T1000 (cell line): ENCODE data around the gene IPCEF1.
"Not testable (repeated sequence)": the region's sequence is repeated elsewhere in the genome, so short reads cannot be mapped to it uniquely, and the experiment has no call there.

ENCODE experiments used
- DNase-seq: peaks from one replicate; lab custom pipeline; 2025; ENCODE audit warnings: mixed read lengths; lab: John Stamatoyannopoulos, UW

Gene IPCEF1

DNA sequence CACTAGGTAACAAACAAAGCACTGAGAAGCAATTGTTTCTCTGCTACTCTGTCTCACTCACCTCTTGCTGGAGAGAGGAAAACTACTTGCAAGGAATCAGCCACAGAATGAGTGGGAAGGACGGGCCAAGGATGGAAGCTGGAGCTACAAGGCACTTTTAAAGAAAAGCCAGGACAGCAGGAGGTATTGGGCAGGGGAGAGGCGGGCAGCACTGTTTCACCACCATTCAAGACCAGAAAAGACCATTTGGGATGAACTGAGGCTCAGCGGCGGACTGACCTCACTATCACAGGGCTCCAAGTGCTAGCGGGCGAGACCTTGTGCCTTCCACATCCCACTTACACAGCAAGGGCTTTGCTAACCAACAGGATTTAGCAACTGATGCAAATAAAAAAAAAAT is 137.4 kb downstream of the IPCEF1 start:
- no peak for DNase-seq

- DNase-seq, result no peak
These were observed 137.8 kb downstream of the IPCEF1 start for GRCh38 chr6:154218787-154219186.

GRCh38 chr6:154218301-154218700 is 138.3 kb downstream of the IPCEF1 start:
- DNase-seq, result no peak

DNA sequence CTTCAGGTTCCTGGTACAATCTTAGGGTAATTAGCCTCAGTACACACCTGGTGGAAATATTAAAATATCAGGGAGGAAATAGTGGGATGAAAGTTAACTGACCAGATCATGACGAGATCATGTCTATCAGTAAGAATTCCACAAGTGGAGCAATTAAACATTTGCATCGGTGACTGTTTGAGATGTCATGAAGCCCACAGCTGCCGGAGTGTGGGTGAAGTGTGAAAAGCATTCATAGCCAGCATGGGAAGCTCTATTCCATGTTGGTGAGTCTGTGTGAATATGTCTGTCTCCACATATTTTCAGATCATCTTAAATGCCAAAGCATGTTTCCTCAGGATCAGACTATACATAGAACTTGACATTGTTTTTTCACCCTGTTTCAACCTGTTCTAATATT is 142.8 kb downstream of the IPCEF1 start:
- no peak for DNase-seq

DNA sequence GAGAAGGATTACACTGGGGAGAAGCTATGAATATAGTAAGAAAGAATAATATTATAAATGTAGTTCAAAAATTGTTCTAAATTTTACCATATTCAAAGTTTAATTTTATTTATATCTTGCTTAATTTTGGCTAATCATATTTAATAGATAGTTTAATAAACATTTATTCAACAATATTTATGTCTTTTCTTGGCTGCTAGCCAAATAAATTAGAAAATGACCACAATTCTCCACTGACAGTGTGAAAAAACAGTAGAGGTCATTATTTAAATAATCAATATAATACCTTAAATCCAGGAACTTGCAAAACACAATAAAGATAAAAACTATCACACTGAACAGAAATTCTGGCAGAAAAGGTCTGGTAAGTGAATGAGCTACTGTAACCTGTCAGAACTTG is 145.9 kb downstream of the IPCEF1 start:
- no peak for DNase-seq

GRCh38 chr6:154209555-154209954 is 147.0 kb downstream of the IPCEF1 start:
- DNase-seq, result no peak

DNA sequence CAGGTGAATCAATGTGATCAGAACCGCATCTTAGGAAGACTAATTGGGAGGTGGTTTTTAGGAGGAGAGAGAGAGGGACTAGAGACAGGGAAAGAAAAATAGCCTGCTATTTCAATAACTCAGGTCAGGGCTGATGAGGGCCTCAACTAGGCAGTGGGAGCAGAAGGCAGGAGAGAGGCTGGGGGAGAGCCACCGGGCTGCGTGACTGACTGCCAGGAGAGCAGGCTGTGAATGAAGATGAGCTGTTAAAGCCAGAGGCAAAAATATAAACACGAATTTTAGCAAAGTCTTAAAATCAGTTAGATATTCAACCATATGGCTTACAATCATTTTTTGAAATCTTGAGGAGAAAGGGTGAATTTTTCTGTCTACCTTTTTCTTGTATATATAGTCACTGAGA is 149.6 kb downstream of the IPCEF1 start:
- no peak for DNase-seq

DNA sequence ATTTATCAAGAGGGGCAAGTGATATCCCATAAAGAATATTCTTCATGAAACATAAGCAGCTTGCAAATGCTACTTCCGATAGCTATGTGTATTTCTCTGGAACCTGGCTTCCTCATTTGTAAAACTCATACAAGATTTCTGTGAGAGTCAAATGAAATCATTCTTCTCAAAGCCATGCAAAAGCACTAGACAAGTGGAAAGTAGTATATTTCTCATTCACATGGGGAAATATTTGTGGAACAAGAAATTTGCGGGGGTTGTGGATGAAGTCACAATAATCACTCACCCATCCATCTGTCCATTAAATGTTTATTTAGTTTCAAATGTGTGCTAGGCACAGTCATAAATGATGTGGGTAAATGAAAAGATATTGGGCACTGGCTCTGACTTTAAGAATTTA is 150.5 kb downstream of the IPCEF1 start:
- no peak for DNase-seq

GRCh38 chr6:154202958-154203357 is 153.6 kb downstream of the IPCEF1 start:
- no peak for DNase-seq

GRCh38 chr6:154202339-154202738 is 154.3 kb downstream of the IPCEF1 start:
- no peak for DNase-seq

- not testable (repeated sequence) for DNase-seq
These were observed 154.9 kb downstream of the IPCEF1 start for GRCh38 chr6:154201688-154202087.

- DNase-seq, result no peak
These were observed 159.3 kb downstream of the IPCEF1 start for GRCh38 chr6:154197196-154197860.

DNA sequence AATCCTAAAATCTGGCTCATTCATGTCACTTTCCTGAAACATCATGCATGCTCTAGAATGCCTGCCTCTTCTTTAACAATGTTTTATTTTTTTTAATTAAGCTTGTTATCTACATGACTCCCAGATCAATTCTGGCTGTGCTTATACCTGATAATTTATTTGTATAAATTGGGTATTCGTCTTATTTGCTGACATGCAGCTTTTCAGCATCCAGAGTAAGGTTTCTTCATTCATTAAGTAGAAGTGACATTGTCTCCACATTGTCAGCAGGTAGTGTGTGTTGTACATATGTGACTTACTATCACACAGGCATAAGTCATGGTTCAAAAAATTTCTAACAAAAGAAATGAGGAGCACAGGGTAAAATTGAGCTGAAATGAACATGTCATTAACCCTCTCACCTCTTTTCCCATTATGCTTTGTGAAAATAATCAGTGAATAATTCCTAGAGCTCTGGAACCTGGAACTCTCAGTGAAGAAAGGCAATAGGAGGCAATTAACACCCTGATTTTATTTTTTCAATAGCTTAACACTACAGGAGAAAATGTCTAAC is 160.2 kb downstream of the IPCEF1 start:
- no peak for DNase-seq

DNA sequence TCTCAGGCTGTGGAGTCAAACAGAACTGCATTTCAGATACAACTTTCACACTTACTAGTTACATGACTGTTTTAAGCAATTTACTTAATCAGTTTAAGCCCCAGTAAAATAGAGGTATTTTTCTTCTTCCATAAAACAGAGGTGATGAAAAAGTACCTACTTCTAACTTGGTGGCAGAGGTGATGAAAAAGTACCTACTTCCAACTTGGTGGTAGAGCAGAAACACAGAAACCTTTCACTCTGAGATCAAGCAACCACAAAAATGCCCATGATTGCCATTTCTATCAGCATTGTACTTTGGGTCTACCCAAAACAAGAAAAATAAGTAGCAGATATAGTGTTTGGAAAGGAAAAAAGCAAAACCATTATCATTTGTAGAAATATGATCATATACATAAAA is 168.9 kb downstream of the IPCEF1 start:
- no peak for DNase-seq

DNA sequence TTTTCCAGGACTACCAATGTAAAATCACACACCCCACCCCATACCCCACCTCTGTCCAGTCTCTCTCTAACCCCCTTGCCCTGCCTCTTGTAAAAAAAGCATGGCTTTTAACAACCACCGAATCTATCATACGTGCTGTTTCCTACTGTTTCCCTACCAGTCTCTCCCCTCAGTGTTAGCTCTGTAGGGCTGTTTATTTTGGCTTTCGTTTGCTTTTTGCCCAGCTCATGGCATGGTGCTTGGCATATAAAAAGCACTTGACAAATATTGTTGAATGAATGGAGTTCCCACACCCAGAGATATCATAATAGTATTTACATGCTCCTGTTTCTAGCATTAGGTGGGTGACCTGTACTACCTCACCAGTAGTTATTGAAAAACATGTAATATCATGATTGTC is 169.4 kb downstream of the IPCEF1 start:
- DNase-seq, result no peak

GRCh38 chr6:154179434-154179833 is 177.2 kb downstream of the IPCEF1 start:
- DNase-seq, result no peak

DNA sequence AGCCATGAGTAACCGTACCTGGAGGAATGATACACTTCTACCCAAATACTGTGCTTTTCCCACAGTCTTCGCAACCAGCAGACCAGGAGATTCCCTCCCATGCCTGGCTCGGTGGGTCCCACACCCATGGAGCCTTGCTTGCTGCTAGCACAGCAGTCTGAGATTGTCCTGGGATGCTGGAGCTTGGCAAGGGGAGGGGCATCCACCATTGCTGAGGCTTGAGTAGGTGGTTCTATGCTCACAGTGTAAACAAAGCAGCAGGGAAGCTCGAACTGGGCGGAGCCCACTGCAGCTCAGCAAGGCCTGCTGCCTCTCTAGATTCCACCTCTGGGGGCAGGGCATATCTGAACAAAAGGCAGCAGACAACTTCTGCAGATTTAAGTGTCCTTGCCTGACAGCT is 184.2 kb downstream of the IPCEF1 start:
- not testable (repeated sequence) for DNase-seq

GRCh38 chr6:154170106-154170505 is 186.5 kb downstream of the IPCEF1 start:
- no peak for DNase-seq

- DNase-seq, result no peak
These were observed 187.3 kb downstream of the IPCEF1 start for GRCh38 chr6:154169193-154169847.

DNA sequence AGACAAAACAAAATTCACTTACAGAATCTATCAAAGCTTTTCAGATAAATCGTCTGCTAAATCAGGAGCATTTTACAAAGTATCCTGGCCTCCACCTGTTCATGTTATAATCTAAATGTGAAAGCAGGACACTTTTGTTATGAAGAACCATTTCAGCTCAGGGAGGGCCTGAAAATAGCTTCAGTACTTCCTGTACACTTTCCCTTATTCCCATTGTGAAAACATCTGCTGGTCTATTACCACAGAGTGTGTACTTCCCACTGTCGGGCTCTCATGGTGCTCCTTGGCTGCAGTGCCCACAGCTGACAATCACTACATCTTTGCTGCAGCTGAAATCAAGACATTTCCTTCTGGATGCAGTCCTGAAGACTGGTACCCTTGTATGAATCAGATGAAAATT is 189.5 kb downstream of the IPCEF1 start:
- no peak for DNase-seq

- DNase-seq, result no peak
These were observed 190.5 kb downstream of the IPCEF1 start for GRCh38 chr6:154166140-154166539.

DNA sequence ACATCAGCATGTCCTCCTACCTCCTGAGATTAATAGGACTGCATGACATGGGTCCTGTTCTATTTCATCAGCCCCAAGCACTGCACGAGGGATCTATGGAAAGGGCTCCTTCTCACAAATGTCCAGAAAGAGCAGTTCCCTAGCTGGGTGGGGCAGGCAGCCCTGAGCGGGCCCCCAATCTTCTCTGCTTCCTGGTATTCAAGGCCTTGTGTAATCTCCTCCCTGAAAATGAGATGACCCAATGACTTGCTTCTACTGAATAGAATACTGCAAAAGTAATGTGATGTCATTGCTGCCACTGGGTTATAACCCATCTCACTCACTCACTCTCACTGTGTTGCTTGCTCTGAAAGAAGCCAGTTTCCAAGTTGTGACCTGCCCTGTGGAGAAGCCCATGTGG is 191.1 kb downstream of the IPCEF1 start:
- no peak for DNase-seq

GRCh38 chr6:154164397-154164796 is 192.2 kb downstream of the IPCEF1 start:
- no peak for DNase-seq

DNA sequence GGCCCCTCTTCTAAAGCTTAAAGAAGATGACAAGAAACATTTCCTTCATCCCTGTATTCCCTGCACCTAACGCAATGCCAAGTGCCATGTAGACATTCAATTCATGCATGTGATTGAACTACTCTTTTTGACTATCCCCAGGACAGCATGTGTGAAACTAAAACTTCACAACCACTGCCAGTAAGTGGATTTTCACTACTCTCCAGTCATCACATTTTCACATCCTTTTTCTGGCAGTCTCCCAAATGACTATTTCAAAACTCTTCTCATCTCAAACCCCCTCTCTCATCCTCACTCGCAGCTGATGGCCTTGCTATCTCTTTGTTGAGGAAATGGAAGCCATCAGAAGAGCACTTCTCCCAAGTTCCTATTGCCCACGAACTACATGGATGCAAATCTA is 194.9 kb downstream of the IPCEF1 start:
- no peak for DNase-seq
